PC-3 (cell line): ENCODE results near the gene SSTR3.

Source experiments
- EZH2 ChIP-seq: fragments of 300-600 bp; sonication (generic); IDR thresholded peaks from one replicate; pipeline ENCODE4 v1.6.1; 2017; ENCODE audit warnings: antibody characterized with exemption, mild to moderate bottlenecking, low read length; ENCODE audit not compliant: unreplicated experiment
- EZH2phosphoT487 ChIP-seq: fragments of 300-600 bp; sonication (generic); IDR thresholded peaks from 2 replicates; pipeline ENCODE4 v1.6.1; 2018; ENCODE audit warnings: mild to moderate bottlenecking, antibody characterized with exemption, low read length, borderline replicate concordance
- TF ChIP-seq, protein P1 (sequence below): fragments of 300-600 bp; sonication (generic); conservative IDR thresholded peaks from 2 replicates; pipeline ENCODE4 v1.5.1; 2017; ENCODE audit warnings: antibody characterized with exemption, low read depth, mild to moderate bottlenecking, low read length

DNA sequence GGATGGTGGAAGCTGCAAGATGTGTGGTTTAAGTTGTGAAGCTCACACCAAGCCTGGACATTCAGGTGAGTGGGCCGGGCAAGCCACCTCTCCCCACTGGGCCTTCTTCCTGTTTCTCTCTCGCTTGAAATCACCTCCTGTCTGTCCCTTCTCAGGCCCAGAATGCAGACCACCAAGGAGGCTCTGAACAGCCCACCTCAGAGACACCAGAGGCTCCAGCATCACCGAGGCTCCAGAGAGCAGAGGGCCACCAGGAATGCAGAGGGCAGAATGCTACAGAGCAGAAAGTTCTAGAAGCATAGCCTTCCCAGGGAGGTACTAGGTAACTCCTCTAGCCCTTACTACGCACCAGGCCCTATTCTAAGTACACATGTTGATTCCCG, 47.8 kb downstream of the SSTR3 start:
- TF ChIP-seq, protein P1, sequence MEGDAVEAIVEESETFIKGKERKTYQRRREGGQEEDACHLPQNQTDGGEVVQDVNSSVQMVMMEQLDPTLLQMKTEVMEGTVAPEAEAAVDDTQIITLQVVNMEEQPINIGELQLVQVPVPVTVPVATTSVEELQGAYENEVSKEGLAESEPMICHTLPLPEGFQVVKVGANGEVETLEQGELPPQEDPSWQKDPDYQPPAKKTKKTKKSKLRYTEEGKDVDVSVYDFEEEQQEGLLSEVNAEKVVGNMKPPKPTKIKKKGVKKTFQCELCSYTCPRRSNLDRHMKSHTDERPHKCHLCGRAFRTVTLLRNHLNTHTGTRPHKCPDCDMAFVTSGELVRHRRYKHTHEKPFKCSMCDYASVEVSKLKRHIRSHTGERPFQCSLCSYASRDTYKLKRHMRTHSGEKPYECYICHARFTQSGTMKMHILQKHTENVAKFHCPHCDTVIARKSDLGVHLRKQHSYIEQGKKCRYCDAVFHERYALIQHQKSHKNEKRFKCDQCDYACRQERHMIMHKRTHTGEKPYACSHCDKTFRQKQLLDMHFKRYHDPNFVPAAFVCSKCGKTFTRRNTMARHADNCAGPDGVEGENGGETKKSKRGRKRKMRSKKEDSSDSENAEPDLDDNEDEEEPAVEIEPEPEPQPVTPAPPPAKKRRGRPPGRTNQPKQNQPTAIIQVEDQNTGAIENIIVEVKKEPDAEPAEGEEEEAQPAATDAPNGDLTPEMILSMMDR: no peak
- TF ChIP-seq EZH2 (no peak), EZH2phosphoT487 (no peak)
